Ramos (cell line): ENCODE results near the gene TTC6.

Experiments
- in situ Hi-C: fragments of 300-500 bp; cut with MboI; formaldehyde crosslinking; loops from one replicate; pipeline ENCODE4 v1.14.3; 2022; ENCODE audit warnings: low sequenced_read_pairs; ENCODE audit not compliant: unreplicated experiment

TTC6 gene

DNA sequence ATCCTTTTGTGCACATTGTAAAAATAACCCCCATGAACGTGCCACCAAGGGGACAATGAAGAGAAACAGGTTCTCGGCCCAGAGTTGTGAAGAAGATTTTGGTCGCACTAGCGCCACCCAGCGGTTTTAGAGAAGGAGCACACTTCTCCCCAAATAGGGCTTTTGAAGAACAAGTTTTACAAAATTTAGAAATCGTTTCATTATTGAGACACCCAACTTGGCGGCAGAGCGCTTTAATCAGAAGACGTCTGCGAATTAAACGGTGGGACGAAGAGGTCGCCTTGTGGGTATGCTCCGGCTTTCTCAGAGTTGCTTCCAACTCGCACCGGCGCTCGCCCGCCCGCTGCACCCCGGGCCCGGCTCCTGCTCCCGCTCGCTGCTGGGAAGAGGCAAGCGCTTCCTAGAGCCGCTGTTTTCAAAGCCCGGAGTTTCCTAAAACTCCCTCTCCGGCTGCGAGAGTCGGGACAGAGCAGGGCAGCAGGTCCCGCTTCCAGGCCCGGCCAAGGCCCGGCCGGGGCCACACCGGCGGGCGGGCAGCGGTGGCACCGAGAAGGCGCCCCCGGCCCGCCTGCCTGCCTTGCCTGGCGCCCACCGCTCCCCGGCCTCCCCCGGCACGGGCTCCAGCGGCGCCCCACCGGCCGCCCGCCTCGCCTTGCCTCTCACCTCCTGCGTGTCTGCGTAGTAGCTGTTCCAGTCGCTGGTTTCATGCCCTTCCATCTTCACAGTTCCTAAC, 1.0 kb upstream of the TTC6 start:
- in situ Hi-C loops = no loop called here

DNA sequence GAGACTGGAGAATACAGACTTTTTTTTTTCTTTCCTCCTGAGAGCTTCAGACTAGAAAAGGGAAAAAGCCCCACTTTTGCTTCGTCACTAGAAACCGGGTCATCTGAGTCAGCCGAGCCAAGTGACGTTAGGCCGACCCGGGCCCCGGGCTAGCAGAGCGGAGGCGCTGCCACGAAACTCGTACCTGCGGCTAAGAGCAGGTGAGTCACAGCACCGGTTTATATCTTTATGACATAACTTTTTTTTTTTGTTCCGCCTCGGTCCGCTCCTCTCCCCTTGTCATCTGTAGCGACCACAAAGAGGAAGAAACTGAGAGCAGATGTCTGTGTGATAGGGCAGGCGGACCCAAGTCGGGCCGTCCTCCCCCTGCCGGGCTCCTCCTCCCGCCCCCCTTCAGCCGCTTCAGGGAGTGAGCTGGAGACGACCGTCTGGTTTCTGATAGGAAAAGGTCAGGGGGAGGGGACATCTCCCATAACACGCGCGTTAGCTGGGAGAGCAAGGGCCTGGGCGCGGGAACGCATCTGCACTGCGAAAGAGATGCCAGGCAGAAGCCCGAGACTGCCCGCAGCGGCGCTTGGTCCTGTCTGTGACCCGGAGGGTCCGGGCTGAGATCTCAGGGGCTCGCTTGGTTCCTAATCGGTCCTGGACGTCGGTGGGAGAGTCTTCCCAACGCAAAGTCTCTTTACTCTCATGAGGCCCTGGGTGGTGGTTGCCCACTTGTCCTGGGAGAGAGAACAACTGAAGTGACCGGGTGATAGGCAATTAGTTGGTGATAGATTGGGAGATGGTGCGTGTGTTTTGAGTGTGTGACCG, 586 bp downstream of the TTC6 start:
- in situ Hi-C loops = no loop called here

- in situ Hi-C loops = no loop called here
Measured at GRCh38 chr14:37596790-37597472, 1.5 kb downstream of the TTC6 start.

DNA sequence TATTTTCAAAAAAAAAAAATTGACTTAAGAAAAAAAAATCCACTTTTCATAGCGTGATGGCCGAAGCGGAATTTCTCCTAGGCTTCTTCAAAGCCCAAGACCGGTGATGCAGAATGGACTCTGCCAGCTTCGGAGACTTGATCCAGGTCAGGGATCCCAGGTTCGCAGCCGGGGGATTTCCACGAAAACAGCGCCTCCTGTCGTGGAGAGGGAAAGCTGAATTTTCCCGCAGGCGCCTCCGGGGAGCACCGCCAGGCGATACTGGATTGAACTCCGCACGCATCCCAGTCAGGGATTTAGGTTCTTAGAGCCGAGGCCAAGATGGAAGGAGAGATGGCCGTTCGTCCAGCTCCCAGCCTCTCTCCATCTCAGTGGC, 2.1 kb downstream of the TTC6 start:
- in situ Hi-C loops = no loop called here

- in situ Hi-C loops = no loop called here
Measured at GRCh38 chr14:37597914-37598746, 2.7 kb downstream of the TTC6 start.

GRCh38 chr14:37598747-37599506, 3.5 kb downstream of the TTC6 start:
- in situ Hi-C loops = no loop called here

DNA sequence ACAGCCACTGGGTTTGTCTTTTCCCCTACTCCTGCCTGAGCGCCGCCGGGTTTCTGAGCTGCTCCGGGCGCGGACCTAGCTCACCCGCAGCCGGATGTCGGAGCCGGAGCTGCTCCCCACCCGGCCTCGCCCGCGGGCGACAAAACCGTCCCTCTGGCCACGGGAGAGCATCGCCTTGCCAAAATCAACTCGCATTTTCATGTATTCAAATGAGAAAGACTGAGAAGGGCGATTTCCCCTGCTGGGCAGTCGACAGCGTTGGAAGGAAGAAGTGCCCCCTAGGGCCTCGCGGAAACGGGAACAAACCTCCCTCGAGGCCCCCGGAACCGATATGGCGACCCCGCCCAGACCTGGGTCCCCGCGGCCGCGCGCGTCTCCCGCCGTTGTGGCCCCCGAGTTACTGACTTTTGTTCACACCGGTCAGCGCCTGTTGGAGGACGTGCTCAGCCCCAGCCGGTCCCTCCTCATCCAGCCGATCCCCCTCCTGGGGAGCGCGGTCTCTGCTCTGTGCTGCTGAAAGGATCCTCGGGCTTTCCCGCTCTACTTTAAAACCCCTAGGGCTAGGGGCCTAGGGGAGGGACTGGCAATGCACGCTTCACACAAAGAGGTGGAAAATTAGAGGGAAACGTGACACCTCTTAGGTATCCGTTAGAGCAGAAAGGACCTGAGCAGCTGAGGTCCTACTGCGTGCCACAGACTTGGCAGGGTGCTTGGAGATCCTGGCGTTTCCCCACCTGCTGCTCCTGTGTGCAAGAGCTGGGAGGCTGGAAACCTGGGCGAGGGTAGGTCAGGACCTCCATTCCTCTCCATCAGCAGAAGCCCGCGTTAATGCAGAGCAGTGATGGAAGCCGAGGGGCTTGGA, 4.3 kb downstream of the TTC6 start:
- in situ Hi-C loops = no loop called here

- in situ Hi-C loops = no loop called here
Measured at GRCh38 chr14:37600880-37601741, 5.7 kb downstream of the TTC6 start.

DNA sequence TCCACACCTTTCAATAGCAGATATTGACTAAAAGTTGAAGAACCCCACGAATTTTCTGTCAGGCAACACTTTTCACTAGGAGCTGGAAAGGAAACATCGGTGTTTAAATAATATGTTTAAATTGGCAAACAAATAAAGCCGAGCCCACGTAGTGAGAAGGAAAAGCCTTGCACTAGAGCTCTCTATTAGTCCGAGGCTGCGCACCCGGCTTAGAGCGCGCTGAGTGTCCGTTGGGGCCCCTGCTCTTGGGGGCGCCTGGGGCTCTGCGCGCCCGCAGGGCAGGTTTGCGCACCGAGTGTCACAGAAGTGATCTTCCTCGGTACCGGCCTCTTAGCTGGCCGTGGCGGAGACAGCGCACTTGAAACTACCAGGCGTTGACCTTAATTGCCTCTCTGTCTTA, 6.4 kb downstream of the TTC6 start:
- in situ Hi-C loops = no loop called here

- in situ Hi-C loops = no loop called here
Measured at GRCh38 chr14:37602605-37603453, 7.4 kb downstream of the TTC6 start.

DNA sequence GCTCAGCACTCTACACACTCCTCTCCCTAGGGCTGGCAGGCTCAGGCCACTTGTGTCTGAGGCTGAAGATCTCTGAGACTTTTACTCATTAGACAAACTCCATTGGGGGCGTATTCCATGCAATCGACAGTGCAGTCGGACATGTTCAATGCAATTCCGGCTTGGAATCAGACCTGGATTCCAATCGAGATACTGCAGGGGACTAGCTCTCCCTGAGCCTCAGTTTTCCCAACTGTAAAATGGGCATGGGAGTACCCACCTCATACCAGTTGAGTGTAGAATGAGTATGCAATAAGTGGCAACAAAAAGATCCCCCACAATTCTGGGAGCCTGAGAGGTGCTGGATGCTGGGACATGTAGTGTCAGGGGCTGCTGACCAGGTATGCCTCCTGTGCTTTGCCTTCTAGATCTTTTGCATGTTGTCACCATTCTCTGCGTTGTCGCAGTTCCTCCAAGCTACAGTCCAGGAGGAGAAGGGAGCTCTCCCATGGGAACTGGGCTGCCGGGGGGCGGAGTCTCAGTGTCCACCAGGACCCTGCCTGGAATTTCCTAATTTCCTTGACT, 8.3 kb downstream of the TTC6 start:
- in situ Hi-C loops = no loop called here

DNA sequence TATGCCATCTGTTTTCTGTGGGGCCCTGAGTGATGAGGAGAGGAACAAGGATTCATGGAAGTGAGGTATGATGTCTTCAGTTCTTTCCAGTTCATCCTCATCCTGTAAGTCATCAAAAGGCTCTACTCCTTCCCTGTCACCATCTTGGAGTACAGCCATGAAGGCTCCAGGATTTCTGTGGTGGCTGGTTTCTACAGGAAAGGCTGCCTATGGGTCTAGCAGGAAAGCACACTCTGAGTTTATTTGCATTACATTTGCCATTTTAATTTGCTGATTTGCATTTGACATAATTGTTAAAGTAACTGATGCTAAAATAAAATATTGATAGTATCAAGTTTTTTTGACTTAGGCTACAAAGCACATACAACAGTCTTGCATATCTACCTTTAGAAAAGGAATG, 11.2 kb downstream of the TTC6 start:
- in situ Hi-C loops = no loop called here

DNA sequence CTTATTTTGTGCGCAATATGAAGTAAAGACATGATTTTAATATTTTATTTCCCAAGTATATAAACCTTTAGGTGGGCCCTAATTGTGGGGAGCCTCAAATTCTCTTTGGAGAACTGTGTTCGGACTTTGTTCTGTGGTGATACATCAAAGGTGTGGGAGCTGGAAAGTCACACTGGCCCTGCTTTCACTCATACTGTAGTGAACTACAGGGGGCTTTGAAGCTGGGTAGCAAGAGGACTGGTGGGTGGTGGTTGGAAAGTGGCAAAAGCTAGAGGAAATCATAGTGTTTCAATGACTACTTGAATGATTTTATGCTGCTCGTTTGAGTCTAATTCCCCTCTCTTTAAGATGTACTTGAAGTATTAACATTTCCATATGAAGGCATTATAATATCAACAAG, 13.2 kb downstream of the TTC6 start:
- in situ Hi-C loops = no loop called here

DNA sequence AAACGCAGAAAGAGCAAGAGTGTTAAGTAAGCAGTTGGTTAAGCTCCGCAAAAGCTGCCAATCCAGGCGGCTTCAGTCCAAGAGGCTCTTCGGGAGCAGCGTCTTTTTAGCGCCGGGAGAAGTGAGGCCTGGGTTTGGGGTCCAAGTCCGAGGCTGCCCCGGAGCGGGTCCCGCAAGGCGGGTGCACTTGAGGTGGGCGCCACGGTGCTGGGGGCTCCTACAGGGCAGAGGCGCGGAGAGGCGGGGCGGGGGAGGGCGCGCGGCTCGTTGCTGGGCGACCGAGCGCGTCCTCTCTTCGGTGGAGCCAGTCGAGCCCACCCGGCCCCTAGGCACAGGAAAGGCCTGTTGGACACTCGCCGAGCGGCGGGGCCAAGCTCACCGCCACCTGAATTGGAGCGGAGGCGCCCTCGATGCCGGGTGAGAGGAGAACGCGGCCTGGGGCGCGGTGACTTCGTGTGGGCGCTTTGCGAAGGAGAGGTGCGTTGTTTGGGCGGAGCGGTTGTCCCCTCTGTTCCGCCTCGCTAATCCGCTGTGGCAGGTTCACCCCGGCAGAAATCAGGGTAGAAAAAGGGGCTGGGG, 15.6 kb downstream of the TTC6 start:
- in situ Hi-C loops = no loop called here

- in situ Hi-C loops = no loop called here
Measured at GRCh38 chr14:37615582-37616289, 20.3 kb downstream of the TTC6 start.

GRCh38 chr14:37616853-37617252, 21.4 kb downstream of the TTC6 start:
- in situ Hi-C loops = no loop called here
